HG03064 (cell line): Measurements from ENCODE around the gene SRRM2.

Source experiments
- ATAC-seq: cut with Tn5 transposase; IDR thresholded peaks from one replicate; pipeline ENCODE4 v1.9.1; 2021; ENCODE audit warnings: low read depth; ENCODE audit not compliant: unreplicated experiment

The SRRM2 gene

DNA sequence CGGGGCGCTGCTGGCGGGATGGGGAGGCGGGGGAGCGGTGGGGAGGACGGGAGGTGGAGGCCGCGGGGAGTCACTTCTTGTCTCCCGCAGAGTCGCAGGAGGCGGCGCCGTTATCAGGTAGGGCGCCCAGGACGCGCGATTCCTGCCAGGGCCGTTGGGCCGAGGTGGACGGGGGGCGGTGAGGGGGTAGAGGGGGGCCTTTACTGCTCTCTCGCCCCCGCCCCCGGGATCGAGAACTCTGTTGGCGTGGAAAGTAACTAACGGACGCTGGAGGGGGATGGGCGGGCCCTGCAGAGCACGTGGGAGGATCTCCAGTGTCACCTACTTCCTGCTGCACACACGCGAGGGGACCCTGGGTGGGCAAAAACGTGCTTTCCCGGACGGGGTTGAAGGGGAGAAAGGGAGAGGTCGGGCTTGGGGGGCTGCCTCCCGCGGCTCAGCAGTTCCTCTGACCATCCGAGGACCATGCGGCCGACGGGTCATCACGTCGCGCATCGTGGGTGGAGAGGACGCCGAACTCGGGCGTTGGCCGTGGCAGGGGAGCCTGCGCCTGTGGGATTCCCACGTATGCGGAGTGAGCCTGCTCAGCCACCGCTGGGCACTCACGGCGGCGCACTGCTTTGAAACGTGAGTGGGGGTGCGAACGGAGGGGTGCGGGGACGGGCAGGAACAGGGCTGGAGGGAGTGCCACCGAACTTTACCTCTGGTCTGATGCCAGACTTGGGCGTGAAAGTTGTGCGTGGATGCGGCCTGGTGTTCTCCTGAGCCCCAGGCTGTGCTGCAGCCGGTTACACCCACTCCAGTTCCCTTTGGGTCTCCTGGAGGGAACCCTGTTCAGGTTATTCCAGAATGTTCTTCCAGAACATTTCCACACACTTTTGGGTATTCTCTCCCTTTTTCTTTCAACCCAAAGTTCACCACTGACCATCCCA, 65.2 kb downstream of the SRRM2 start:
- ATAC-seq, result no peak

DNA sequence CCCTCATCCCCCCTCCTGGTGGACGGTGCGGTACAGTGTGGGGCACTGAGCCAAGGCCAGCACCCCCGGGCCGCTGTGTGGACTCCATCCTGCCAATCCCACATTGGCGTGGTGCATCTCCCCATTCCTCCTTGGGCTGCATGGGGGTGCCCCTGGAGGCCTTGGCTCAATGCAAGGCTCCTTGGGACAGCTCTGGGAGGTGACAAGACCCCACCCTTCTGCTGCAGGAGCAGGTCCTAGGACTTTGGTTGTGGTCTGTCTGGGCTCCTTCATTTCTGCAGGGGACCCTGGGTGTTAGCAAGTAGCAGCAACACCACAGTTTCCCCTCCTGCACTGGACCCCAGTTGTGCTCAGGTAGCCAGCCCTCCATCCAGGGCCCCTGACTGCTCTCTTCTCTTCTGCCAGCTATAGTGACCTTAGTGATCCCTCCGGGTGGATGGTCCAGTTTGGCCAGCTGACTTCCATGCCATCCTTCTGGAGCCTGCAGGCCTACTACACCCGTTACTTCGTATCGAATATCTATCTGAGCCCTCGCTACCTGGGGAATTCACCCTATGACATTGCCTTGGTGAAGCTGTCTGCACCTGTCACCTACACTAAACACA, 65.9 kb downstream of the SRRM2 start:
- no peak for ATAC-seq

DNA sequence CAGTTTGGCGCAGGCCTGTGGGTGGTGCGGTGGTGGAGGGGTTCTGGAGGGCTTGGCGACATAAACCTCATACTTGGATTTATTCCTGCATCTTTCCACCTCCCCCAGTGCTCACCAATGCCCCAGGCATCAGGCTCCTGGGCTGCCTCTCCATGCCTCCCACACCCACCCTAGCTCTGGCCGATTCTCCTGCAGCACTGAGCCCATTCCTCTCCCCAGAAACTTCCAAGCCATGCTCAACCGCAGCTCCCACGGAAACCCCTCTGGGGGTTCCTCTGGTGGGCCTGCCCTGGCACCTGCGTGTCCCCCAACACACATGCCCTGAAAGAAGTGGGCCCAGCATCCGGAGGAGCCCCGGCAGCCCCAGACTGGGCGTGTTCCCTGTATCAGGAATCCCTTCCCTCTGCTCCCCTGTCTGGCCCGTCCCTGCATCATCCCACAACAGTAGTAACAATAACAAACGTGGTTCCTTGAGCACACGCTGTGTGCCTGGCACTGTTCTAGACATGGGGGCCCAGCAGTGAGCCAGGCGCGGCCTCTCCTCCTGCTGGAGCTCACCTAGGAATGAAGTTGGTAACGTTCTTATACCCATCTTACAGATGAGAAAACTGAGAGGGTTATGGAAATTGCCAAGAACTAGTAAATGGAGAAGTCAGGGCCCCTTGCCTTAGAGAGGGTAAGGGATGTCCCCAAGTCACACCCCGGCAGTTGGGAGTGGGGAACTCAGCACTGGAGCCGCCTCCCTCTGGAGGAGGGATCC, 66.9 kb downstream of the SRRM2 start:
- no peak for ATAC-seq

DNA sequence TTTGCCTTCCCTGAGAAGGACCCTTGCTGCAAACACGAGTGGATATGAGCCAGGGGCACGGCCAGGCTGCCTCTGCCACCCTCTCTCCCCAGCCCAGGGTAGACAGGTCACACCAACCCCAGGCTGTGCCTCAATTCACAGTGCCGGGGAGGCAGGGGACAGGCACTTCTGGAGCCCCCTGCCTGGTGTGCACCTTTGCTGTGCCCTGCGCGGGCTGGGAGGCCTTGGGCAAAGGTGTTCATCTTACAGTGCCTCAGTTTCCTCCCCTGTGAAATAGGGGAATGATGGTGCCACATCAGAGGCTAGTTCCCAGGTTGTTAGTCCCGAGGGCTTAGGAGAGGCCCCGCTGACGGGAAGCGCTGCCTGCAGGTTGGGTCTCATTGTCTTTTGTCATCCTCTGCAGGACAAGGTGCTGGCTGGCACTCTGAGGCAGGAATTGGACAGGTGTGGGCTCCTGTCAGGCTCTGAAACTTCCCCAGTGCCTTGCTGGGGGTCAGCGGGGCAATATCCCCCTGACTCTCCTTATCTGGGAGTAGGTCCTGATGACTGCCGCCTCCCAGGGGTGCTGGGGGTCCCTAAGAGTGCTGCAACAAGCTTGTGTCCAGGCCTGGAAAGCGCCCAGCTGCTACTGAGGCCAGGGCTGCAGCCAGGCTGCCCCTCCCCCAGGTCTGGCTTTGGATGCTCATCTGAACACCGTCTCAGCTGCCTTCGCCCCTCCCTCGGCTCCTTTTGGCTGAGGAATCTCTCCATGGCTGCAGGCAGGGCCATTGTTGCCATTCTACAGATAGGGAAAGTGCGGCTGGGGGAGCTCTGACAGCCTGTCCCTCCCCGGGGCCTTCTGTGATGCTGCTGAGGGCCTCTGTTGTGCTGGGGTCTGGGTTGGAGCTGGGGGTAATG, 67.7 kb downstream of the SRRM2 start:
- no peak for ATAC-seq
